Immature natural killer cell (primary cell): ENCODE data around the gene KCTD15. TPM values are rescaled to one million over a fixed set of nuclear protein-coding genes. Genes with fewer than 3 reads are reported as not detected.

Source experiments
- DNase-seq, 3 donors: peaks; one replicate each; pipeline ENCODE4 v3.0.0; 2022; ENCODE audit warnings: mixed read lengths in 1 of 3
- H3K27ac Mint-ChIP-seq, 6 donors: one replicate each; pipeline ENCODE4 v1.8.0; 2020; ENCODE audit warnings: mixed read lengths in 6 of 6, mild to moderate bottlenecking in 5 of 6, inconsistent platforms in 4 of 6, moderate library complexity in 3 of 6
- H3K27me3 Mint-ChIP-seq, 3 donors: one replicate each; pipeline ENCODE4 v1.8.0; 2020 to 2021; ENCODE audit warnings: low read depth in 3 of 3, mild to moderate bottlenecking in 3 of 3, mixed read lengths in 3 of 3, moderate library complexity in 3 of 3, inconsistent platforms in 1 of 3
- H3K36me3 Mint-ChIP-seq, 3 donors: one replicate each; pipeline ENCODE4 v1.8.0; 2020; ENCODE audit warnings: mixed read lengths in 3 of 3, inconsistent platforms in 2 of 3, mild to moderate bottlenecking in 2 of 3
- H3K4me1 Mint-ChIP-seq, 2 donors: one replicate each; pipeline ENCODE4 v1.8.0; 2020; ENCODE audit warnings: inconsistent platforms in 2 of 2, mild to moderate bottlenecking in 2 of 2, mixed read lengths in 2 of 2, moderate library complexity in 1 of 2
- H3K4me3 Mint-ChIP-seq, 5 donors: one replicate each; pipeline ENCODE4 v1.8.0; 2020; ENCODE audit warnings: mild to moderate bottlenecking in 5 of 5, mixed read lengths in 5 of 5, inconsistent platforms in 3 of 5, moderate library complexity in 3 of 5
- H3K9me3 Mint-ChIP-seq, 6 donors: one replicate each; pipeline ENCODE4 v1.8.0; 2020; ENCODE audit warnings: mild to moderate bottlenecking in 6 of 6, mixed read lengths in 6 of 6, inconsistent platforms in 4 of 6, moderate library complexity in 3 of 6
- polyA plus RNA-seq, 3 donors: library from polyadenylated mRNA; unstranded; fragments of 300-500 nt; fragmentation: Illumina TruSeq; gene quantifications; one replicate each; pipeline ENCODE4 v1.2.3, GENCODE V29; 2021

KCTD15 gene, protein sequence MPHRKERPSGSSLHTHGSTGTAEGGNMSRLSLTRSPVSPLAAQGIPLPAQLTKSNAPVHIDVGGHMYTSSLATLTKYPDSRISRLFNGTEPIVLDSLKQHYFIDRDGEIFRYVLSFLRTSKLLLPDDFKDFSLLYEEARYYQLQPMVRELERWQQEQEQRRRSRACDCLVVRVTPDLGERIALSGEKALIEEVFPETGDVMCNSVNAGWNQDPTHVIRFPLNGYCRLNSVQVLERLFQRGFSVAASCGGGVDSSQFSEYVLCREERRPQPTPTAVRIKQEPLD
- not detected for polyA plus RNA-seq

DNA sequence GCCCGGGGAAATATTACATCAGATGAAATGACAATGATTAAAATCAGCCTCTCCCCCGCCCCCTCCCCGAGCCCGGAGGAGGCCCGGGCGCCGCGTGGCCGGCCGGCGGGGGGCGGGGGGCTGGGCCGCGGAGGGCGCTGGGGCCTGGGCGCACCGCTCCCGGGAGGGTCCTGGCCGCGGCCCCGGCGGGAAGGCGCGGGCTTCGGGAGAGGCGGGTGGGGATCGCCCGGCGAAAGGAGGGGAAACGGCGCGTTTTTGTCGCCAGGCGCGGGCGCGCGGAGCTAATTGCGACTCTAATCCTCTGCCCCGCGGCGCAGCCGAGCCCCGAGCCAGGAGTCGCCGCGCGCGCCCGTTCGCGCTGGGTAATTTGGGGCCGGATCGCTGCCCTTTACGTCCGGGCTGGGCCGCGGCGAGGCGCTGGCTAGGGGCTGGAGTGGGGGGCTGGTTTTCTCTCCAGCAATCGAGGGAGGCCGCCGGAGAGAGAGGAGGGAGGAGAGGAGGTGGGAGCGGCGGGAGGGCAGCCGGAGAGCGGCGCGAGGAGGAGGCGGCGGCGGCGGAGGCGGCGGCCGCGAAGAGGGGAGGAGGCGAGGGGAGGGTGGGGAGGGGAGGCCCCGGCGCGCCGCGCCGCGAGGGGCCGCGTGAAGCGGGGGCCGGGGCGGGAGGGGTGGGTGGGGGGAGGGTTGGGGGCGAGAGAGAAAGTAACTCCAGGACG lies at the start of gene KCTD15:
Gene KCTD15, plus strand, starts transcription at position 707 of the 712 bp plus-strand sequence. CDS start 3,585 bp downstream, outside the sequence.
- peak within 1 kb of the TSS; percentile 69 to 86 (median 72) for H3K4me3 Mint-ChIP-seq
- peaks cover 0 to 6% of the 10 kb centered on the region in 2 donors for H3K4me1 Mint-ChIP-seq
- H3K27me3 Mint-ChIP-seq: peaks cover 2 to 12% (median 9%) of the 10 kb centered on the region in 3 donors
- no peaks in the 10 kb centered on the region for H3K9me3 Mint-ChIP-seq
- no peaks in the 10 kb centered on the region for H3K36me3 Mint-ChIP-seq
- H3K27ac Mint-ChIP-seq: no peak within 1 kb of the TSS
- DNase-seq: no peak

DNA sequence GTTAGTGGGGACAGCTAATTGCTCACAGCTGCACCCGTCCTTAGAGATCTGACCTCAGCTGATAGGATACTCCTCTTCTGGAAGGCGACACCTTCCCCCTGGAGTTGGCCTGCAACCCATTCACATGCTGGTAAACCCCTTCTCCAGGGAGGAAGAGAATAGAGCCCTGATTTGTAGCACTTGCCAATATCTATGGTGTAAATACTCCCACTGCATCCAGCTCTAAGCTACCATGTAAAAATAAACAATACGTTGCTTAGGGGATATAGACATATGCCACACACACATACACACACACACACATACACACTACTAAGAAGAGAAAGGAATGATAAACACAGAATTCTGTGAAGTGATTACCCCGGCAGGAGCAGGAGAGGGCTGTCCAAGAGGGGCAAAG lies 49.4 kb upstream of the KCTD15 start:
- Mint-ChIP-seq H3K27ac (no peak overlapping the region), H3K4me1 (no peaks in the 10 kb centered on the region), H3K36me3 (no peaks in the 10 kb centered on the region), H3K9me3 (peaks cover 0 to 3% (median 0%) of the 10 kb centered on the region in 6 donors), H3K4me3 (no peak overlapping the region), H3K27me3 (peaks cover 2 to 9% (median 4%) of the 10 kb centered on the region in 3 donors)
- DNase-seq: no peak

DNA sequence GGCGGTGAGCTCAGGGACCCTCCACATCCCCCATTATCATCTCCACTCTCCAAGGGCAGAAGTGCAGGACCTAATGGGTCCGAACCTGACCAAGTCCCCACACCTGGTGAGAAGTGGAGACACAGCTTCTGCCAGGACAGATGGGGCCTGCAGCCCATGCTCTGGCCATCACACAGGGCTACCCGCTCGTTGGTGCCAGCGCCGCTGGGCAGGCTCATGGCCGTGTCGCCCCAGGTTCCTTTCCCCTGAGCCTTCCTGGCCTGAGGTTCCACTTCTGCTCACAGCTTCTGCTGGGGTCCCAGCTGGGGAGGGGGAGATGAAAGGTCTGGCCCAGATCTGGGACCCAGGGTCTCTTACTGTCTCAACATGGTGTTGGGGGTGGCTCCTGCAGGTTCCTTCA lies 48.4 kb upstream of the KCTD15 start:
- Mint-ChIP-seq H3K4me3 (no peak overlapping the region), H3K4me1 (no peaks in the 10 kb centered on the region)

DNA sequence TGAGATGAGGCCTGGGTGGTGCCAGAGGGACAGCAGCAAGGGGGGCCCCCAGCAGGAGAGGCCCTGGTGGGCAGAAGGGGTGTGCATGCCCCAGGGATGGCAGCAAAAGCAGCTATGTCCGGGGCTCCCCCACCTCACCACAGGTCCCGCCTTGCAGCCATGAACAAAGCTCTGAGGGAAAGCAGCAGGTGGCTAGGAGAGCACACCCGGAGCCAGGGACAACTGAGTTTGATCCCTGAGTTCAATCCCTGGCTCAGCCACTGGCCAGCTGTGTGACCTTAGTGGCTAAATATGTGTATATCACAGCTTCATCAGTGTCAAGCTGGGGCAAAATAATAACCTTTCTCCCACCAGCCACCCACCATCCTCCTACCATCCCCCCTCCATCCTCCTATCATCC lies 47.7 kb upstream of the KCTD15 start:
- Mint-ChIP-seq H3K36me3 (no peaks in the 10 kb centered on the region), H3K4me3 (no peak overlapping the region), H3K4me1 (no peaks in the 10 kb centered on the region), H3K9me3 (peaks cover 0 to 3% (median 0%) of the 10 kb centered on the region in 6 donors), H3K27me3 (peaks cover 2 to 9% (median 2%) of the 10 kb centered on the region in 3 donors), H3K27ac (no peak overlapping the region)
- no peak for DNase-seq

More for the DNA sequence above, 48.4 kb upstream of the KCTD15 start:
- peaks cover 2 to 9% (median 4%) of the 10 kb centered on the region in 3 donors for H3K27me3 Mint-ChIP-seq
- no peak overlapping the region for H3K27ac Mint-ChIP-seq
- H3K36me3 Mint-ChIP-seq: no peaks in the 10 kb centered on the region
- H3K9me3 Mint-ChIP-seq: peaks cover 0 to 3% (median 0%) of the 10 kb centered on the region in 6 donors
- no peak for DNase-seq

DNA sequence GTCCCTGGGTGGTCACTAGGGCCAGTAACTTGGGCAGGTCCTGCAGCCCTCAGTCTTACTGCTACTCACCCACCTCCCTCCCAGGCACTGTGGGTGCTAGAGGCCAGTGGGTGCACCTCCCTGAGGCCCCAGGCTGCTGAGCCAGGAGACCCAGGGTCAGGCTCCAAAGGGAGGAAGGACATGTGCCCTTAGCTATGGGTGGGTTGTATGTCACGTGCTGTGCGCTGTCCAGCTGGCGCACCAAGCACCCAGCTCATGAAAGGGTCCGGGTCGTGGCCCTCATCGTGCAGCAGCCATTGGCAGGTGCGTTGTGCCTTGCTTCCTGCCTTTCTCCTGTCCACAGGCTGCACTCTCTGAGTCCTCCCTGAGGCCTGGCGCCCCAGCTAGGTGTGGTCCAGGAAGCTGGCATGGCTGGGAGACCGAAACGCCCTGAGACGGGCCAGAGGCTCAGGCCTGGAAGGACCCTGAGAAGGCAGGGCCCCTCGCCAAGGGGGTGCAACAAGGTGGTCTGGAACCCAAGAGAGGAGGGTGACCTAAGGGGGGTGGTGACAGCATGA lies 47.0 kb upstream of the KCTD15 start:
- H3K27ac Mint-ChIP-seq: no peak overlapping the region

DNA sequence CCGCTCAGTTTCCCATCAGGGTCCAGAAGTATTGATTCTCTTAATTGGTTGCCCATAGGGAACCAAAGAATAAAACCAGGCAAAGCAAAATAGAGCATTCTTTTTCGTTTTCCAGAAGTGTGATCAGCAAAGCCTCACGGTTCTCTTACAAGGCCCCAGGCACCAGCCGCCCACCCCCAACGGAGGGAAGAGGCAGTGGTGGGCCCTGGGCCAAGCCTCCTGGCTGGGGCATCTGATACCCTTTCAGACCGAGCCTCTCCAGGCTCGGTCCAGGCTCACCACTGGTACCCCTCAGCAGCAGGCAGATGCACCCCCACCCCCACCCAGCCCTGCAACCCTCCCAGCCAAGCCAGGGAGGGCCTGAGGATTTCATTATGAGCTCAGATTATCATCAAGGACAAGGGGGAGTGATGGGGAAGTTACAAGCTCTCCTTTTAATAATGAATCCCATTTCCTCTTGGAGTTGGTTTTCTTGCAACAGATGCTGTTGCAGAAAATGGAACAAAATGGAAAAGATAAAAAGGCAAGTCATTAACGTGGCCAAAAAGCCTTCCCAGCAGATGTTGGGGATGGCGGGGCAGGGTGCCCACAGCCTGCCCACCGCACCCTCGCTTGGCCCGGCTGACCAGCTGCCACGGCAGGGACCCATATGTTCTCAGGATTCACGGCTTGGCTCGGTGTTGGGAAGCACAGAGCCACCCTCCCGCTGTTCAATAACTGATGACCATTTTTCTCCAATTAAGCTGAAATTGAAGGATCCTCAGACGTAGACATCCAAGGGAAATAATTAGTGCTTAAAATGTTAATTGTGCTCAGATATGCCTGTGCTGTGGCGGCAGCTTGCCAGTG lies 45.9 kb upstream of the KCTD15 start:
- no peaks in the 10 kb centered on the region for H3K4me1 Mint-ChIP-seq
- no peak overlapping the region for H3K27ac Mint-ChIP-seq
- no peaks in the 10 kb centered on the region for H3K36me3 Mint-ChIP-seq
- no peak overlapping the region for H3K4me3 Mint-ChIP-seq
- H3K27me3 Mint-ChIP-seq: peaks cover 2 to 9% (median 7%) of the 10 kb centered on the region in 3 donors
- no peaks in the 10 kb centered on the region for H3K9me3 Mint-ChIP-seq
- no peak for DNase-seq

More for the DNA sequence above, 47.0 kb upstream of the KCTD15 start:
- no peaks in the 10 kb centered on the region for H3K36me3 Mint-ChIP-seq
- no peak for DNase-seq
- peaks cover 0 to 3% (median 0%) of the 10 kb centered on the region in 6 donors for H3K9me3 Mint-ChIP-seq
- H3K27me3 Mint-ChIP-seq: peaks cover 2 to 9% (median 7%) of the 10 kb centered on the region in 3 donors
- H3K4me3 Mint-ChIP-seq: no peak overlapping the region
- H3K4me1 Mint-ChIP-seq: no peaks in the 10 kb centered on the region

DNA sequence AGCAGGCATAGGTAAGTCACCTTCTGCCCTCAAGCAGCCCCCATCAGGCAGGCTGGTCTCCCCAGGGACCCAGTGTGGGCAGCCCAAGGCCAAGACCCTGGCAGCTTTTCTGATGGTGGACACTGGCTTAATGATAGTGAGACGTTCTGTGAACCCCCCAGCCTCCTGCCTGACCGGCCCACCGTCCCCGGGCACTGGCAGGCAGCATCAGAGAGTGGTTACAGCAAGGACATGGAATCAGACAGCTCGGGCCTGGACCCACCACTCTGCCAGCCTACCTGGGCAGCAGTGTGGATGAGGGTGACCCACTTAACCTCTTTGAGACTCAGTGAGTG lies 45.3 kb upstream of the KCTD15 start:
- no peak overlapping the region for H3K4me3 Mint-ChIP-seq
- DNase-seq: no peak
- no peaks in the 10 kb centered on the region for H3K9me3 Mint-ChIP-seq

DNA sequence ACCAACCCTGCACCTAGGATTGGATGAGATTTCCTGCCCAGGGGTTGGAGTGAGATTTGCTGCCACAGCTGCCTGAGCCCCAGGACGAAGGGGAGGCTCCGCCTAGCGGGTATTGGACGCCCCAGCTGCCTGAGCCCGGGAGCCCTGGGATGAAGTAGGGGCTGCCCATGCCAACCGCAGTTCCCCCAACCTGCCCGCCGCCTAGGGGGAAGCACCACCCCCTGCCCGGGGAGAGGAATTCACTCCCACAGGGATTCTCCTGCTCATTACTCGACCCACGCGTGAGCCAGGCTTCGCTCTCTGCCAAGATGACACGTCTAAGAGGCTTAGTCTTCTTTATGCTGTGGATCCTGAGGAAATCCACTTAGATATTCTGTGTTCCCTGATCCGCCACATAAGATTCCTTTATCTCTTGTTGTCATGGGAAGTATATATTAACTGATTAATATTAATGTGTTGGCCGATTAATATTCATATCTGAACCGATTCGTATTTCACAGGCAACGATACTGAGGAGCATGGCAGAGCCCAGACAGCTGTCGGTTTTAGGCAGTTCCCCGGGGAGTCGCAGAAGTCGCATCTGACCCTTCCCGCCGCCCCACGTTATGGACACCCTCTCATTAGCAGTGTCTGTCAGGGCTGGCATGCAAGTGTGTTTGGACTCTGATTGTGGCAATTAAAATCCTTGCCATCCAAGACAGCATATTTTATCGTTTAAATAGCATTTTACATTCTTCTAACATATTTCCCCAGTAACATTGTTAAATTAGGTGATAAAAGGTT lies 44.5 kb upstream of the KCTD15 start:
- Mint-ChIP-seq H3K27ac (no peak overlapping the region), H3K27me3 (peaks cover 0 to 8% (median 7%) of the 10 kb centered on the region in 3 donors), H3K4me1 (no peaks in the 10 kb centered on the region), H3K9me3 (no peaks in the 10 kb centered on the region), H3K4me3 (no peak overlapping the region), H3K36me3 (no peaks in the 10 kb centered on the region)
- no peak for DNase-seq

More for the DNA sequence above, 45.3 kb upstream of the KCTD15 start:
- Mint-ChIP-seq H3K4me1 (no peaks in the 10 kb centered on the region), H3K27me3 (peaks cover 0 to 9% (median 7%) of the 10 kb centered on the region in 3 donors), H3K27ac (no peak overlapping the region), H3K36me3 (no peaks in the 10 kb centered on the region)

DNA sequence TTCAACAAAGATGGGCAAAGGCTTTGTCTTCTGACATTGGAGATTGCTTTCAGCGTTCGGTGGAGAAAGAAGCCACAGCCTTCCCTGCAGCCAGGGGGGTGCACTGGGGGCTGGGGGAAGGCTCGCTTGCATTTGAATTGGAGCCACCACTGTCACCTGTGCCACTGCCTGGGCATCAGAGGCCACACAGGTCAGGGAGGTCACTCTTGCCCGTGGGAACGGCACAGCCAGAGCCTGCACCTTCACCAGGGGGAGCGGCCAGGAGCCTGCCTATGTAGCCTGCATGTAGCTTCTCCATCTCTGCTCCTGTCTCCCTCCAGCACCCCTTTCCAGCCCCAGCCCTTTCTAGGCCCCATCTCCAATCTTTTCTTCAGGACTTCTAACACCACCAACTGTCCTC lies 43.7 kb upstream of the KCTD15 start:
- Mint-ChIP-seq H3K4me1 (no peaks in the 10 kb centered on the region), H3K27me3 (peaks cover 0 to 7% (median 3%) of the 10 kb centered on the region in 3 donors), H3K4me3 (no peak overlapping the region), H3K27ac (no peak overlapping the region), H3K9me3 (no peaks in the 10 kb centered on the region), H3K36me3 (no peaks in the 10 kb centered on the region)
- DNase-seq: no peak

DNA sequence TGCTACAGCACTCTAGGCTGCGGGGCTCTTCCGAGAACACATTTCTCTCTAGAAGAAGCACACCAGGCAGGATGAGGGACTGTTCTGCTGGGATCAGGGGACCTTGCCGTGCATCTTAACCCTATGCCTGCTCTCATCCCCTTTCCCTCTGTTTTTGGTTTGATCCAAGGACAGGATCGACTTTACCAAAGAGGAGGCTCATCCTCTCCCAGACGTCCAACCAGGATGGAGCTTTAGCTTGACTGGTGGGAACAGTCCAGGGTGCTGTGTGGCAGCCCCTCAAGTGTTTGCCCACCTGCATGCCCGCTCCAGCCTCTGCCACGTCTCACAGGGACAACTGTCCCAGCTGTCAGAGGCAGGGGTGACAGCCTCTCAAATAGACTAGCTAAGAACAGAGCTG lies 42.3 kb upstream of the KCTD15 start:
- Mint-ChIP-seq H3K27me3 (peaks cover 0 to 7% (median 0%) of the 10 kb centered on the region in 3 donors), H3K4me1 (peaks cover 0 to 2% of the 10 kb centered on the region in 2 donors), H3K36me3 (no peaks in the 10 kb centered on the region), H3K4me3 (no peak overlapping the region), H3K9me3 (no peaks in the 10 kb centered on the region), H3K27ac (no peak overlapping the region)
- no peak for DNase-seq

DNA sequence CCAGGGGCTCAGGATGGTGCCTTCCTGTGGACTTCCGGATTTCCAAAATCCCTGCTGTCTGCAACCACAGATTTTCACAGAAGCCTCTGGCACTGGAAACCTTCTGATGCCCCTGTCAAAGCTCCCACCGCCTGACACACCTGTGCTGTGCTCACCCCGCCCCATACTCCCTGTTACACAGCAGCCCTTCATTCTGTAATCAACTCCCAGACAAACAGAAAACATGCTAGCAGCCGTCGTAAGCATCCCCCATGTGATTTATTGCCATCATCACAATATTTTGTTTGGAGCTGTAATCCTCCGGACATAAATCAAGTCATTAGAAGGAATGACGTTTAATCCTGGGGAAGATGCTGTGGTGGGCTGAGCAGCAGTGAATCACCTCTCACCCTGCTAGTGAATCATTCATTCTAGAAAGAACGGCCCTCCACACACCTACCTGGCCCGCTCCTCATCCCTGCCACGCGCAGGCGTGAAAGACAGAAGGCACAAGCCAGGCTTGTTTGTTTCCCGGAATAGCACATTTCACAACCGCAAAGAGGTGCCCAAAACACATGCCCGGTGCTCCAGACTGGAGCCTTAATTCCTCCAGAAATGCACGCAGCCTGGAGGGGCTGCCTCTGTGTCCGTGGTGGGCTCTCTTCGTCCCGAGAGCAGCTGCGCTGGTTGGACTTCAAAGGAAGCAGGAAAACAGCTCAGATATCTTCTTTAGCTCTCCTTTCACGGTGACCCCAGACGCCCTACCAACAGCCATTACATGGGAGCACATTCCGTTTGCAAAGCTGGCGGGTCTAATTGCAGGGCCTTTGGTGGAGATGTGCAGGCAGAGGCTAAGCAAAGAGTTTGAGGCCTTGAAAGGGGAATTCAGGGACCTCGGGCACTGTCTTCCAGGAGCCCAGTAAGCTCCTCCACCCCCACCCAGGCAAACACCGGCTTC lies 41.3 kb upstream of the KCTD15 start:
- no peak for DNase-seq
- H3K4me1 Mint-ChIP-seq: peaks cover 0 to 2% of the 10 kb centered on the region in 2 donors
- no peak overlapping the region for H3K27ac Mint-ChIP-seq

DNA sequence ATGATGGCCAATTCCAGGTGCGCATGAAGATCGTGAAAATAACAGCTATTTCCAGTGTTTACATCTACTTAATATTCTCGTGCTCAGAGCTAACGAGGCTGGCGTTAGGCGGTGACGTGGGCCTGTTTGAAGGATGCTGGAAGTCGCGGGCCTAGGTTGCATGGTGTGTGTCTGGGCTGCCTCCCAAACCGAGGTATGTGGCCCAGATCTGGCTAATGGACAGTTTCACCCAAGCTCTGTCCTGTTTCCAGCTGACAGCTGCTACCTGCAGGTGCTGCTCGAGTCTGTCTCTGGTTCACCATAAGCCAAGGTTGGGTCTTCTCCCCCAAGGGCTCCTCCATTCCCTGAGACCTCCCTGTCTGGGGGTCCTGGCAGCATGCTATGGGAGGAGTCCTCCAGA lies 40.5 kb upstream of the KCTD15 start:
- Mint-ChIP-seq H3K36me3 (no peaks in the 10 kb centered on the region), H3K9me3 (no peaks in the 10 kb centered on the region), H3K27me3 (peaks cover 0 to 7% (median 2%) of the 10 kb centered on the region in 3 donors), H3K27ac (no peak overlapping the region), H3K4me3 (no peak overlapping the region), H3K4me1 (peaks cover 0 to 2% of the 10 kb centered on the region in 2 donors)
- DNase-seq: no peak

More for the DNA sequence above, 41.3 kb upstream of the KCTD15 start:
- H3K4me3 Mint-ChIP-seq: no peak overlapping the region
- peaks cover 0 to 8% (median under 1%) of the 10 kb centered on the region in 3 donors for H3K27me3 Mint-ChIP-seq
- H3K9me3 Mint-ChIP-seq: no peaks in the 10 kb centered on the region
- no peaks in the 10 kb centered on the region for H3K36me3 Mint-ChIP-seq
